Ovary (tissue), 3 donors: Measurements from ENCODE around the gene AFAP1L2.

ENCODE experiments used
- CTCF ChIP-seq, 3 donors: fragments of 450-650 bp in 2 of 3; fragments of 200-600 bp in 1 of 3; IDR thresholded peaks; one replicate each; pipeline versions ENCODE4 v1.5.1 to v1.8.0; 2016 to 2022; ENCODE audit warnings: antibody characterized with exemption in 3 of 3, mild to moderate bottlenecking in 1 of 3
- POLR2A ChIP-seq: fragments of 450-650 bp; IDR thresholded peaks from one replicate; pipeline ENCODE4 v1.6.1; 2017; ENCODE audit warnings: antibody characterized with exemption, mild to moderate bottlenecking, moderate library complexity
- donor health status: DM: no; HTN: no; CAD: no.

DNA sequence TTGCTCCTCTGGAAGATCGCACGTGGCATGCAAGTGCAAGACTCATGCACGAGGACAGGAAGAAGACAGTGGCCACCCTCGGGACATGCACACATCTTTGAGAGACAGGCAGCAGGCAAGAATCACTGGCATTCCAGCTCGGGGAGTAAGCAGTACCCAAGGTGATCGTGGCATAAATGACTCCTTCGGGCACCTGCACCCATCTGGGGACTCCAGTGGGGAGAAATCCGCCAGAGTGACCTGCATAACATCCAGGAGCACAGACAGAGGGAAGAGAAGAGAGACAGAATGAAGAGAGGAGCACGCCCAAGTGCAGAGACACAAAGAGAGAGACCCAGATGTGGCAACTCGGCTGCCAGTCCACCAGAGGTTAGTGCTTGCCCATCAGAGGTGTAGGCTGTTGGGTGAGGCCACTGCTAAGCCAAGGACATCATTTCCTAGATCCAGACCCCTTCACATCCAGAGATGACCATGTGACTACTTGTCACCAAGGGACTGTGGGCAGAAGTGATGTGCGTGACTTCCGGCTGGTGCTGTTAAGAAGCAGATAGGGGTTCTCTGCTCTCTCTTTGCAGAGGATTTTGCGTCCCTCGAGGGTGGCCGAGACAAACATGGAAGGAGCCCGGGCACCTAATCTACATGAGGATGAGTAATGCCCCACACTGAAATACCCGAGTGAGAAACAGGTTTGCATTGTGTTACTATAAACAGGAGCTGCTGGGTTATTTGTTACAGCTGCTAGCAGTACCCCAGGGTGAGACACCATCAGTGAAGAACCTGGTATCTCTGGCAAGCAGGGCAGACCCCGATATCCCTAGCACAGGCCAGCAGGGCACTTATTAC, 84.7 kb downstream of the AFAP1L2 start:
- TF ChIP-seq POLR2A (no peak), CTCF (IDR thresholded peaks at IDR 0.05) (no peak)
